Neural progenitor cell (in vitro differentiated cells): ENCODE measurements around the gene CCDC201. TPM values are rescaled to one million over a fixed set of nuclear protein-coding genes. Genes with fewer than 3 reads are reported as not detected.

Experiments used
- DNase-seq: peaks from one replicate; pipeline ENCODE4 v3.0.0-alpha.2; 2016; ENCODE audit warnings: low spot score
- H2AFZ ChIP-seq: fragments of 200-600 bp; sonication (generic); replicated peaks from 2 replicates; pipeline ENCODE4 v1.6.1; 2016; ENCODE audit warnings: antibody characterized with exemption
- H3F3A ChIP-seq: fragments of 200-600 bp; sonication (generic); 2 replicates; pipeline ENCODE4 v1.6.1; 2016; ENCODE audit warnings: antibody characterized with exemption, low read depth
- H3K27ac ChIP-seq: fragments of 200-600 bp; sonication (generic); 2 replicates; pipeline ENCODE4 v1.5.1; 2016; ENCODE audit warnings: mild to moderate bottlenecking
- H3K27me3 ChIP-seq: fragments of 200-600 bp; sonication (generic); 2 replicates; pipeline ENCODE4 v1.6.1; 2016; ENCODE audit warnings: mild to moderate bottlenecking, moderate library complexity
- H3K36me3 ChIP-seq: fragments of 200-600 bp; sonication (generic); 2 replicates; pipeline ENCODE4 v1.5.1; 2016
- H3K4me1 ChIP-seq: fragments of 200-600 bp; sonication (generic); 2 replicates; pipeline ENCODE4 v1.6.1; 2016; ENCODE audit warnings: mixed run types
- H3K4me2 ChIP-seq: fragments of 200-600 bp; sonication (generic); 2 replicates; pipeline ENCODE4 v1.6.1; 2016
- H3K4me3 ChIP-seq: fragments of 200-600 bp; sonication (generic); 2 replicates; pipeline ENCODE4 v1.5.1; 2016
- H3K79me2 ChIP-seq: fragments of 200-600 bp; sonication (generic); 2 replicates; pipeline ENCODE4 v1.6.1; 2016; ENCODE audit warnings: low read depth
- H3K9ac ChIP-seq: fragments of 200-600 bp; sonication (generic); 2 replicates; pipeline ENCODE4 v1.6.1; 2016
- H3K9me3 ChIP-seq: fragments of 200-600 bp; sonication (generic); 2 replicates; pipeline ENCODE4 v1.5.1; 2016; ENCODE audit warnings: low read depth
- H4K20me1 ChIP-seq: fragments of 200-600 bp; sonication (generic); 2 replicates; pipeline ENCODE4 v1.6.1; 2016; ENCODE audit warnings: low read depth
- H3K27ac Mint-ChIP-seq: 3 replicates; pipeline ENCODE4 v1.8.0; 2021; ENCODE audit warnings: mixed read lengths
- H3K27me3 Mint-ChIP-seq: 2 replicates; pipeline ENCODE4 v1.8.0; 2022; ENCODE audit warnings: low read depth, mild to moderate bottlenecking, inconsistent platforms, moderate library complexity, mixed read lengths; ENCODE audit not compliant: insufficient read depth
- H3K36me3 Mint-ChIP-seq: 3 replicates; pipeline ENCODE4 v1.8.0; 2021; ENCODE audit warnings: mixed read lengths
- H3K4me1 Mint-ChIP-seq: 3 replicates; pipeline ENCODE4 v1.8.0; 2021; ENCODE audit warnings: mixed read lengths
- H3K4me3 Mint-ChIP-seq: 3 replicates; pipeline ENCODE4 v1.8.0; 2021; ENCODE audit warnings: mild to moderate bottlenecking, moderate library complexity, mixed read lengths
- H3K9me3 Mint-ChIP-seq: 3 replicates; pipeline ENCODE4 v1.8.0; 2020; ENCODE audit warnings: mixed read lengths
- EZH2 ChIP-seq: fragments of 200-600 bp; sonication (generic); IDR thresholded peaks from 2 replicates; pipeline ENCODE4 v1.6.1; 2017; ENCODE audit warnings: antibody characterized with exemption, mild to moderate bottlenecking, moderate library complexity
- EZH2phosphoT487 ChIP-seq: fragments of 200-600 bp; sonication (generic); IDR thresholded peaks from 2 replicates; pipeline ENCODE4 v1.6.1; 2017; ENCODE audit warnings: antibody characterized with exemption
- total RNA-seq: library from RNA; depleted of rRNA; stranded (reverse); fragments of >200 nt; gene quantifications from 2 replicates; pipeline ENCODE4 v1.2.3, GENCODE V29; 2015; ENCODE audit warnings: low replicate concordance
- TF ChIP-seq, protein P1 (sequence below): fragments of 200-600 bp; sonication (generic); IDR thresholded peaks from 2 replicates; pipeline ENCODE4 v1.5.1; 2017; ENCODE audit warnings: antibody characterized with exemption, mild to moderate bottlenecking

Gene CCDC201
- total RNA-seq, 1 donor from 2014 or later, result not detected

DNA sequence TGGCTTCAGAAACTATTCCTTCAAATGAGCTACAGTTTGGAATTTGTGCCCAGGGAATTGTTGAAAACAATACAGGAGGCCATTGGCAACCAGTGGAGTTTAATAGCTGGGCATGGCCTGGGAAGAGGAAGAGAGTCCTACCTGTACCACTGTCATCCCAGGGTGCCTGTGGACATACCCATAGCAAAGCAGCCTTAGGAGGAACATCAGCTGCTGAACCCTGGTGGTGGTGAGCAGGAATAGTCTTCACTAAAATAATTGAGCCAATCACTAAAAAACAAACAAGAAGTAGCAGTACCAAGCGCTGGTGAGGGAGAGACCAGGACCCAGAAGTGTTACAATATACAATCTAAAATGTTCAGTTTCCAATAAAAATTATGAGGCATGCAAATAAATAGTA, 29.9 kb upstream of the CCDC201 start:
- Histone ChIP-seq H3K4me1 (no peaks in the 10 kb centered on the region), H3K9ac (no peak overlapping the region), H3F3A (no peaks in the 10 kb centered on the region), H3K79me2 (no peaks in the 10 kb centered on the region), H3K36me3 (no peaks in the 10 kb centered on the region), H4K20me1 (no peaks in the 10 kb centered on the region), H2AFZ (no peak overlapping the region), H3K4me2 (no peak overlapping the region), H3K27me3 (peaks cover 3% of the 10 kb centered on the region), H3K4me3 (no peak overlapping the region), H3K9me3 (no peaks in the 10 kb centered on the region), H3K27ac (no peak overlapping the region)
- no peaks in the 10 kb centered on the region for H3K4me1 Mint-ChIP-seq
- H3K9me3 Mint-ChIP-seq, result peaks cover 7% of the 10 kb centered on the region
- no peak overlapping the region for H3K4me3 Mint-ChIP-seq
- no peak overlapping the region for H3K27ac Mint-ChIP-seq
- TF ChIP-seq EZH2 (no peak), EZH2phosphoT487 (no peak)
- TF ChIP-seq, protein P1, sequence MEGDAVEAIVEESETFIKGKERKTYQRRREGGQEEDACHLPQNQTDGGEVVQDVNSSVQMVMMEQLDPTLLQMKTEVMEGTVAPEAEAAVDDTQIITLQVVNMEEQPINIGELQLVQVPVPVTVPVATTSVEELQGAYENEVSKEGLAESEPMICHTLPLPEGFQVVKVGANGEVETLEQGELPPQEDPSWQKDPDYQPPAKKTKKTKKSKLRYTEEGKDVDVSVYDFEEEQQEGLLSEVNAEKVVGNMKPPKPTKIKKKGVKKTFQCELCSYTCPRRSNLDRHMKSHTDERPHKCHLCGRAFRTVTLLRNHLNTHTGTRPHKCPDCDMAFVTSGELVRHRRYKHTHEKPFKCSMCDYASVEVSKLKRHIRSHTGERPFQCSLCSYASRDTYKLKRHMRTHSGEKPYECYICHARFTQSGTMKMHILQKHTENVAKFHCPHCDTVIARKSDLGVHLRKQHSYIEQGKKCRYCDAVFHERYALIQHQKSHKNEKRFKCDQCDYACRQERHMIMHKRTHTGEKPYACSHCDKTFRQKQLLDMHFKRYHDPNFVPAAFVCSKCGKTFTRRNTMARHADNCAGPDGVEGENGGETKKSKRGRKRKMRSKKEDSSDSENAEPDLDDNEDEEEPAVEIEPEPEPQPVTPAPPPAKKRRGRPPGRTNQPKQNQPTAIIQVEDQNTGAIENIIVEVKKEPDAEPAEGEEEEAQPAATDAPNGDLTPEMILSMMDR, result no peak
- DNase-seq, result no peak
- no peaks in the 10 kb centered on the region for H3K36me3 Mint-ChIP-seq
- H3K27me3 Mint-ChIP-seq, result no peaks in the 10 kb centered on the region

DNA sequence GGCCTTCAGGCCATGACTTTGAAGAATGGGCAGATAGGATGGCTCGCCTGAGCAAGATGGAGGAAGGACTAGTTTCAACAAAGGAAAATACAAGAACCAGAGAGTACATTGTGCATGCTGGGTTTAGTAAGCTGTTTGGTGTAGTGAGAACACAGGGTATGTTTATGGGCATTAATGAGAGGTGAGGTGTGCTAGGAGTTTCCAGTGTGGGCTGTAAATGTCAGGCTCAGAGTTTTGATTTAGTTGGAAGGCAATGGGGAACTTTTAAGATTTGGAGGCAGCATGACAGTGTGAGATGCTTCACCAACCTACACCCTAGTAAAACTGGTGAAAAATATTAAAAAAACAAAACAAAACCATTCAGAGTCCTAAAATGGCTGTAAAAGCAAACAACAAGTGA, 28.7 kb upstream of the CCDC201 start:
- Histone ChIP-seq H4K20me1 (no peaks in the 10 kb centered on the region), H3K27me3 (peaks cover 3% of the 10 kb centered on the region), H3K9ac (no peak overlapping the region), H3K4me2 (no peak overlapping the region), H3K9me3 (no peaks in the 10 kb centered on the region), H3K79me2 (no peaks in the 10 kb centered on the region), H3F3A (no peaks in the 10 kb centered on the region), H3K4me3 (no peak overlapping the region), H3K36me3 (no peaks in the 10 kb centered on the region), H3K4me1 (no peaks in the 10 kb centered on the region), H2AFZ (no peak overlapping the region), H3K27ac (no peak overlapping the region)
- H3K4me1 Mint-ChIP-seq, result no peaks in the 10 kb centered on the region
- H3K27ac Mint-ChIP-seq, result no peak overlapping the region
- H3K27me3 Mint-ChIP-seq, result no peaks in the 10 kb centered on the region
- TF ChIP-seq EZH2 (no peak), EZH2phosphoT487 (no peak)
- TF ChIP-seq, protein P1, result no peak
- H3K4me3 Mint-ChIP-seq, result no peak overlapping the region
- no peak for DNase-seq
- no peaks in the 10 kb centered on the region for H3K36me3 Mint-ChIP-seq
- peaks cover 7% of the 10 kb centered on the region for H3K9me3 Mint-ChIP-seq

DNA sequence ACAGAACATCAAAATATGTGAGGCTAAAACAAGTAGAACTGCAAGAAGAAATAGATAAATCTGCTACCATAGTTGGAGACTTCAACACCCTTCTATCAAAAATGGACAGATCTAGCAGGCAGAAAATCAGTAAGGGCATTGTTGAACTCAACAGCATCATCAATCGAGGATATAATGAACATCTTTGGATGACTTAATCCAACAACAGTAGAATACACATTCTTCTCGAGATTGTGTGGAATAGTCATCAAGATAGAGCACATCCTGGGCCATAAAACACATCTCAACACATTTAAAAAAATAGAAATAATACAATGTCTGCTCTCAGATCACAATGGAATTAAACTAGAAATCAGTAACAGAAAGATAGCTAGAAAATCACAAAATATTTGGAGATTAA, 25.3 kb upstream of the CCDC201 start:
- H3K9me3 ChIP-seq, result no peaks in the 10 kb centered on the region
- Mint-ChIP-seq H3K27me3 (peaks cover 4% of the 10 kb centered on the region), H3K4me3 (no peak overlapping the region), H3K4me1 (no peaks in the 10 kb centered on the region), H3K9me3 (peaks cover 3% of the 10 kb centered on the region), H3K27ac (no peak overlapping the region), H3K36me3 (no peaks in the 10 kb centered on the region)
- H3K4me2 ChIP-seq, result no peak overlapping the region
- H3K4me1 ChIP-seq, result no peaks in the 10 kb centered on the region
- TF ChIP-seq EZH2 (no peak), EZH2phosphoT487 (no peak)
- TF ChIP-seq, protein P1, result no peak
- H3K79me2 ChIP-seq, result no peaks in the 10 kb centered on the region
- no peak overlapping the region for H3K4me3 ChIP-seq
- H3F3A ChIP-seq, result no peaks in the 10 kb centered on the region
- no peak for DNase-seq
- H3K27ac ChIP-seq, result no peak overlapping the region
- no peak overlapping the region for H3K9ac ChIP-seq
- no peak overlapping the region for H2AFZ ChIP-seq
- no peaks in the 10 kb centered on the region for H3K36me3 ChIP-seq
- no peaks in the 10 kb centered on the region for H3K27me3 ChIP-seq
- no peaks in the 10 kb centered on the region for H4K20me1 ChIP-seq
